Right kidney (tissue), 1 donor: ENCODE measurements around the gene OBSCN.

Experiments used
- DNase-seq: peaks from one replicate; pipeline ENCODE4 v3.0.0-alpha.2; 2016

OBSCN gene

DNA sequence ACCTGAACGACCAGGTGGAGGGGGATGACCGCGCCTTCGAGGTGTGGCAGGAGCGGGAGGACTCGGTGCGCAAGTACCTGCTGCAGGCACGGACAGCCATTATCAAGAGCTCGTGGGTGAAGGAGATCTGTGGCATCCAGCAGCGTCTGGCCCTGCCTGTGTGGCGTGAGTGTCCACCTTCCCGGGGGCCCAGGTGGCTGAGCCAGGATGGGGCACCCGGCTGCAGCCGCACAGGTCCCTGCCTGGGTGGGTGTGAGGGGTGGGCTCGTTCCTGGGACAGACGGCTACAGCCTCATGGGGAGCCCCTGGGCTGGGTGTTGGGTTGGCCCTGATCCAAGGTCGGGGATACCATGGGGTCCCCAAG is 133.6 kb downstream of the OBSCN start:
- DNase-seq, result no peak

DNA sequence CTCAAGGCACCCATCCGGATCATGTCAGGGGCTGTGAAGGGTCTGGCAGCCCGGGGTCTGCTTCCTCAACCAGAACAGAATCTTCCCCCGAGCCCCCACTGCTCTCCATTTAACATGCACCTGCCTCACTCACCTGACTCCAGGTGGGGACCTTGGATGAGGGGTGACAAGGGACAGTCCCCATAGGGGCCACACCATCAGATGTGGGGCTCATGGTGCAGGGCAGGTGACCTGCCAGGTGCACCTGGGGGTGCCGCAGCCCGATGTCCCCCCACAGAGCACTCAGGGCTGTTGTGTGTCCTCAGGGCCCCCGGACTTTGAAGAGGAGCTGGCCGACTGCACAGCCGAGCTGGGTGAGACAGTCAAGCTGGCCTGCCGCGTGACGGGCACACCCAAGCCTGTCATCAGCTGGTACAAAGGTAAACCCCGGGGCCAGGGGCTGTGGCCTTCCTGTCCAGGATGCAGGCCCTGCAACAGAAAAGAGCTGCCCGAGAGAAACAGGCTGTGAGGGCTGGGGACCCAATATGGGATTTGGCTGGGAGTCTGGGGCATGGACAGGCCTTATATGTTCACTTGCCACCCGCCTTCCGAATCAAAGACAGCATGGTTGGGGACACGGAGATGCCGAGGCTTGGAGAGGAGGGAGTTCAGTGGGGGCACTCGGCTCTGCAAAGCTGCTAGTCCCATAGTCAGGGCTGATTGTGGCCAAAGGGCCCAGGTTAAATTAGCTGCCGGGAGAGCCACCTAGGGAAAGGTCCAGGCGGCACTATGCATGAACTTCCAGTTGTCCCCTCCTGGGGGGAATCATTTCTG is 134.2 kb downstream of the OBSCN start:
- no peak for DNase-seq

DNA sequence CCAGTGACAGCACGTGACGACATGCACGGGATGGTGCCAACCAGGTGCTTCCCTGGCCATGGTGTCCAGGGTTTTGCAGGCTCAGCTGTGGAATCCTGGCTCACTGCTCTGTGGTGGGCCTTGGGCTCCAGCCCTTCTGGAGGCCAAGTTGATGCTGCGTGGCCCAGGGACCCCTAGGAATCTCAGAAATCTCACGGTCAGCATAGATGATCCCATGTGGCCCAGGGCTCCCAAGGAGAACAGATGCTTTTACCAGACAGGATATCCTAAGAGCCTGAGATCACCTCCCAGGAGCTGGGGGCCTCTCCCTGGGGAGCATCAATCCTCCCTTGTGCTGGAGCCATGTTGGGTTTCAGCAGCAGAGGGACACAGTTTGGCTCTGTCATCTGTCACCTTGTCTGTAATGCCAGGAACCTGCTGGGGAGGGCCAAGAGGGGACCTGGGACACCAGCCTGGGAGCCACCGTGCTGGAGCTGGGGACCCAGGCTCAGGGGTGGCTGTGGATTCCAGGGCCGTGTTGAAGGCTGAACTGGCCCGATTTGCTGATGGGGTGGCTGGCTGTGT is 134.9 kb downstream of the OBSCN start:
- no peak for DNase-seq

DNA sequence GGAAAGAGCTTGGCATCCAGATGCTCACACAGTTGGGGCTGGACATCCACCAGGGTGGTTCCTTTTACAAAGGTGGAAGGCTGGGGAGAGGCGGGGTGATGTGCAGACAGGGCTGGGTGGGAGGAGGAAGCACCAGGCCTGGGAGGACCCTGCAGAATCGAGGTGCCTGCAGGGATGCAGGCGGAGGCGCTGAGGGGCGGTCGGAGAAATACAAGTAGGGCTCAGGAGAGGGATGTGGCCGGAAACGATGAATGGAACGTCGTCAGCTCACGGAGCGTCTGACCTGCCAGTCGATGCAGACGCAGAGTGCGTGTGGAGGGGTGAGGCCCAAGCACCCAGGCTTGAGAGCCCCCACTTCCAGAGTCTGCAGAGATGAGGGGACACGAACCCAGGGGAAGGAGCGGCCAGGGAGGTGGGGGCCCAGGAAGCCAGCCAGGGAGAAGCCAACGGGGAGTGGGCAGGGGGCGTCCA is 135.4 kb downstream of the OBSCN start:
- DNase-seq, result no peak

DNA sequence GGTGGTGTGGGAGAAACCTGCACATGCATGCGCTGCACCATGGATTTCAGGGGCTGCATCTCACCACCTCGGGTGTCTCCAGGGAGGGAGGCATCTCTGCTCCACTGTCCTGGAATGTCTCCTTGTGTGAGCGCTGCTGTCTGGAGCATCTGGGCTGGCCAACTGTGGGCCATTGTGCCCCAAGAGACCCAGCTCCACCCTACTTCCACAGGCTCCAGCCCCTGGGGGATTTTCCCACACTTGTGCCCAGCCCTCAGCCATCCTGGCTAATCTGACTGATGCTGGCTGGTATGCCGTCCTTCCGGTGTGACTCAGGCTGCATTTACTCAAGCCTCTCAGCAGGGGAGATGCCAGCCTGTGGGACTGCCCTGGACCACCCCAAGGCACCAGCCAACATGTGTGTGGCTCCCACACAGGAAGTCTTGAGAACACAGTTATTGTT is 136.8 kb downstream of the OBSCN start:
- DNase-seq, result no peak

- DNase-seq, result no peak
These were observed 137.5 kb downstream of the OBSCN start for GRCh38 chr1:228345201-228345930.

- no peak for DNase-seq
These were observed 138.9 kb downstream of the OBSCN start for GRCh38 chr1:228346731-228347130.

- no peak for DNase-seq
These were observed 139.3 kb downstream of the OBSCN start for GRCh38 chr1:228347181-228347580.

DNA sequence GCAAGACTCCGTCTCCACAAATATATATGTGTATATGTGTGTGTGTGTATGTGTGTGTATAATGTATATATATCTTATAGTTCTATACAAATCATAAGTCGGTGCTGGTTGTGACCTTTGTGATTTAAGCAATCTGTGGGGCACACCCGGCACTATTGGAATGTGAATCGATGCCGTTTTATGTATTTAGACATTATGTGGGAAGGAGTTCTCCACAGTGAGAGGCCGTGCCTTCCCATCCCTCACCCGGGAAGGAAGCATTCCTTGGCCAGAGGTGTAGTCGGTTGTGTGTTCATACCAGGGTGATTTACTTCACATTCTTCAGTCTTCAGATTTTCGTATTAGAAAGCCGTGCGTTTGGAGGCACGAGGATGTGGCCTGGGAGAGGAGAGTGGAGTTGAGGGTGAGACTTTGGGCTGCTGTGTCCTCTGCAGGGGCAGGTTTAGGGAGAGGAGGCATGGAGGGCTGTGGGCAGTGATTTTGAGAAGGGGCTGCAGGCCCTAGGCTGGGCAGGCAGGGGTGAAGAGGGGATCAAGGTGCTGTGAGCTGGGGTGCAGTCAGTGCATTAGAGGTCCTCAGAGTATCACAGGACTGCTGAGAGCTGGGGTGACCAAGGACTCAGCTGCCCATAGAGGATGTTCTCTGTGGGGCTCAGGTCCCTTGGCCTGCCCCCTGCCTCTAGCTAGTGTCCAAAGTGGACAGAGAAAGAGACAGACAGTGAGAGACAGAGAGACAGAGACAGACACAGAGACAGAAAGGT is 141.0 kb downstream of the OBSCN start:
- DNase-seq, result no peak

DNA sequence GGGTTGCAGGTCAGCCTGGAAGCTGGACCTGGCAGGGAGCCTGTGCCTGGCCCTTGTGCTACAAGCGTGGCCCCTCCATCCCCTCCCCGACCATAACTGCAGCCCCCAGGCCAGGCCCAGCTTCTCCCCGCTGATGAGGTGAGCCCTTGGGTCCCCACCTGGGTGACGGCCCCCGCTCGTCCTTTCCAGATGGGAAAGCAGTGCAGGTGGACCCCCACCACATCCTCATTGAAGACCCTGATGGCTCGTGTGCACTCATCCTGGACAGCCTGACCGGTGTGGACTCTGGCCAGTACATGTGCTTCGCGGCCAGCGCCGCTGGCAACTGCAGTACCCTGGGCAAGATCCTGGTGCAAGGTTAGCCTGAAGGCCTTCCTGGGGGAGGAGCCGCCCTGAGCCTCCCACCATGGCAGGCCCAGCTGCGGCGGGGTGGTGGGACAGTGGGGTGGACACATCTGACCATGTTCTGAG is 141.9 kb downstream of the OBSCN start:
- no peak for DNase-seq

DNA sequence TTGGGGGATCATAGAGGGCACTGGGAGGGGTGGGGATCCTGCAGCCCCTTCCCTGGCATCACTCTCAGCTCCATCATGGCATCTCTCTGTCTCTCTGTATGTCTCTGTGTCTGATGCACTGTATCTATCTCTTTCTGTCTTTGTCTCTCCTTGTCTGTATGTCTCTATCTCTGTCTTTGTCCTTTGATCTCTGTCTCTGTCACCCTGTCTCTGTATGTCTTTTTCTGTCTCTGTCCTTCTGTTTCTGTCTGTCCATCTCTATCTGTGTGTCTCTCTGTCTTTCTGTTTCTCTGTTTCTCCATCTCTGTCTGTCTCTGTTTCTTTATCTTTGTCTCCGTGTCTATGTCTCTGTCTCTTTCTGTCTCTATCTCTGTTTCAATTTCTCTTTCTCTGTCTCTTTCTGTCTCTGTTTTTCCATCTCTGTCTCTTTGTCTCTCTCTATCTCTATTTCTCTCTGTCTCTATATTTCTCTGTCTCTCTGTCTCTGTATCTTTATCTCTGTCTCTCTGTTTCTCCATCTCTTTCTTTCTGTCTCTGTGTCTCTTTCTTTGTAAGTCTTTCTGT is 142.4 kb downstream of the OBSCN start:
- DNase-seq, result no peak

- DNase-seq, result no peak
These were observed 143.3 kb downstream of the OBSCN start for GRCh38 chr1:228350831-228351781.

DNA sequence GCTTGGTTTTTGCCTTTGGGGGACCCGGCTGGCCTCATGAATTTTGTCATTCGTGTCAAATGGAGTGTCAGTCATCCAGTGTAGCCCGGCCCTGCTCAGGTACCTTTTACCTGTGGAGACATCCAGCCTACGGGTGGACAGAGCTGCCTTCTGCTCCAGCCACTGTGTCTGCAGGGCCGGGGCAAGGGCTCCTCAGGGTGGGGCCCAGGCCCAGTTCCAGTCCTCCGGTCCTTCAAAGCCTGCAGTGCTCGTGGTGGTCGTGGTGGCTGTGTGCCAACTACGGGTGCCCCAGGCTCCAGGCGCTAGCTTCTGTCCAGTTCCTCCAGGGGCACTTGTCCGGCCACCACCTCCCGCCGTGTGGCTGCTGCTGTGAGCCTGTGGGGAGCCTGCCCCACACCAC is 144.0 kb downstream of the OBSCN start:
- DNase-seq, result no peak

DNA sequence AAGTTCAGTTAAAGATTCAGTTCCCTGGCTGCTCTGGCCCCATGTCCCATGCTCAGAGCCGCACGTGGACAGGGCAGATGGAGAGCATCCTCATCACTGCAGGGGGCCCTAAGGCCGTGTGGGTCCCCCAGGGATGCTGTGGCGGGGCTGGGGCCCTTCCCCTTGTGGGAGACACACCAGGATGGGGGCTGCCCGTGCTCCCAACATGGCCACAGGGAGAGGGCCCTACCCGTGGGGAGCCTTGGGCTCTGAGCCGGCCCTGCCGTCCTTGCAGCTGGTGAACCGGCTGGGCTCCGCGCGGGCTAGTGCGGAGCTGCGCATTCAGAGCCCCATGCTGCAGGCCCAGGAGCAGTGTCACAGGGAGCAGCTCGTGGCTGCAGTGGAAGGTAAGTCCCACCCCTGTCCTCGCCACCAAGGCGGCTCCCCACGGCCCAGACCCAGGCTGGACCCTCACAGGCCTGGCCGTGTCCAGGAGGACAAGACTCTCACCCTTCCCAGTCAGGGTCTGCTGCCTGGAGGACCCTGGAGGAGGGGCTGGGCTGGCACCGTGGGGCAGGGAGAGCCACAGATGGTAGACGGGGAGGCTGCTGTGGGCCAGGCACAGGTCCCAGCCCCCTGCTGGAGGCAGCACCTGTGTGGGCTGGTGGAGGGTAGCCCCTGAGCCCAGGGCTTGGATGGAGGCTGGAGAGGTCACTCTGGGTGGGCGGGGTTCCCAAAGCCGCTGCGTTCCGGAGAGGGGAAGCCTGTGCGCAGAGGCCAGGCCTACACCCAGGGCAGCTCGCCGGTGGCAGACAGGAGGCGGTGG is 145.0 kb downstream of the OBSCN start:
- no peak for DNase-seq

- no peak for DNase-seq
These were observed 145.9 kb downstream of the OBSCN start for GRCh38 chr1:228353601-228354371.

DNA sequence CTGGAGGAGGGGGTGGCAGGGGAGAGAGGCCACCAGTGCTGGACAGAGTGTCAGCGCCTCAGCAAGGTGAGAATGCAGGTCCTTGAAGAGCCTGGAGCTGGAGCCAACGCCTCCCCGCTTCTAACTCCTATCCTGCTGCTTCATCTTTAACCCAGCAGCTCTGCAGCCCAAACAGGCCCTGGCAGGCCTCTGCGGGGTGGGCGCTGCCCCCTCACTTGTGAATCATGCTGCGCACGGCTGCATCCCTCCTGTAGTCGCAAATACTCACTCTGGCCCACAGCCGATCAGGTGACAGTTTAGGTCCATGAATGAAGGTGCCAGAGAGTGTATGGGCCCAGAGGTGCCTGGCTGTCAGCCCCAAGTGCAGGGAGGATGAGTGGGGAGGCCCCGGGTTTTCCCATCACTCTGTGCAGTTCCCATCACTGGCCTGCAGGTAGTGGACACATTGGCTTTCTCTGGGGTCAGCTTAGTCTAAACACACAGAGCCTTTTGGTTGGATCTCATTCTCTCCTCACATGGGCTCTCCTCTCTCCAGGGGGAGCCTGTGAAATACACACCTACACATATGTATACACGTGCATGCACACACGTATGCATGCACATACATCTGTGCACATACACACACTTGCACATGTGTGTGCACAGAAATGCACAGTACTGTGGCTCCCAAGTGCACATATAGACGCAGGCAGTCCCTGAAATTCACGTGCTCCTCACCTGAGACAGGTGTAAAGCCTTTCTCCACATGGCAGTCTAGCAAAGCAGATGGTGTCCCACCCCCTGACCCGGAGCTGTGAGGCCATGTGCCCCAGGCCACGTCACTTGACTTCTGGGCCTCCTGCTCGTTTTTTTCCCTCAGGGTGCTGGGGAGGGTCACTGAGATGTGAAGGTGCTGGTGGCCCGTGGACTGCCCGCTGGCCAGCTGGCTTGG is 146.8 kb downstream of the OBSCN start:
- no peak for DNase-seq

GRCh38 chr1:228356897-228357680 is 149.2 kb downstream of the OBSCN start:
- DNase-seq, result no peak
